NCI-H2107 (cell line): ENCODE results near the gene FAM53B.

Experiments
- DNase-seq: peaks from one replicate; lab custom pipeline; 2025; lab: John Stamatoyannopoulos, UW

FAM53B gene

GRCh38 chr10:124629415-124629814, 114.8 kb downstream of the FAM53B start:
- no peak for DNase-seq

GRCh38 chr10:124628676-124629021, 115.5 kb downstream of the FAM53B start:
- no peak for DNase-seq

GRCh38 chr10:124627866-124628675, 116.1 kb downstream of the FAM53B start:
- DNase-seq, result no peak

DNA sequence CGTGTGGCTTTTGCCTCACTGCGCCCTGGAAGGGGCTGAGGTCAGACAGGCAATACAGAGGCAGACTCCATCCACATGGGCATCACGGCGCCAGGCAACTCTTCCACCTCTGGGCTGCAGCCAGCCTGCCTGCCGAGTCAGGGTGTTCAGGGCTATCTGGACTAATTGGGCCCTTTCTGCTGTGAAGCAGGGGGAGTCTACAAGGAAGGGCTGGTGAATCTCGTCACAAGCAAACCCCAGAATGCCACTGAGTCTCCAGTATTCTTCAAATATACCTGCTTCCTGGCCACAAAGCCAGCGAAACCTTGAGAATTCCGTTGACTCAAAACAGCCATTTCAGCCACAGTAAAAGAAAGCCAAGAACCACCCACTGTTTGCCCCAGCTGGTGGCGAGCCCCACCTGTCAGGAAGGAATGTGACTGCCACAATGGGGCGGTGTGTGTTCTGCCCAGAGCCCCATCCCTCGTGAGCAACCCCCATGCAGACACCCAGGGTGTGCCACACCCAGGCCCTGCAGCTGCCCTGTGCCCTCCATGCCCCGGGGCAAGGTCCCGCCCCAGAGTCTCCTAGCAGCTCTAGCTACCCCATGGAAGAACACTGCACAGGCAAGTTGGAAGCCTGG, 117.3 kb downstream of the FAM53B start:
- DNase-seq, result no peak

DNA sequence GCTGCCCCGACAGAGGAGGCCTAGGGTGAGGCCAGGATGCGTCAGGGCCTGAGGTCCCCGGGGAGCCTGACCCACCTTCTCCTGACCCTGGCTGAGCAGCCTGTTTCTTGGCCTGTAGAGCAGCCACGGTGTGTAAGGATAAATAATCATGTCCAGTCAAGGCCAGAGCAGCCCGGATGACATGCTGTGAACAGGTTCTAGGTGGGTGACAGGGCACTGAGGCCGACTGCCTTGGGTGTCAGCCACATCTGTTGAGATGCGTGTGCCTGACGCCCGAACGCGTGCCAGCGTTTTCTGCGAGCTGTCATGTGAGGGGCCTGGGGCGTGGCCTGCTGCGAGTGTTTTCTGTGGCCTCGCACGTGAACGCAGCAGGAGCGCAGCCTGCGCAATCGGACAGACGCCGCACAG, 118.3 kb downstream of the FAM53B start:
- DNase-seq, result no peak

GRCh38 chr10:124624895-124625294, 119.3 kb downstream of the FAM53B start:
- peak; percentile 14 for DNase-seq

DNA sequence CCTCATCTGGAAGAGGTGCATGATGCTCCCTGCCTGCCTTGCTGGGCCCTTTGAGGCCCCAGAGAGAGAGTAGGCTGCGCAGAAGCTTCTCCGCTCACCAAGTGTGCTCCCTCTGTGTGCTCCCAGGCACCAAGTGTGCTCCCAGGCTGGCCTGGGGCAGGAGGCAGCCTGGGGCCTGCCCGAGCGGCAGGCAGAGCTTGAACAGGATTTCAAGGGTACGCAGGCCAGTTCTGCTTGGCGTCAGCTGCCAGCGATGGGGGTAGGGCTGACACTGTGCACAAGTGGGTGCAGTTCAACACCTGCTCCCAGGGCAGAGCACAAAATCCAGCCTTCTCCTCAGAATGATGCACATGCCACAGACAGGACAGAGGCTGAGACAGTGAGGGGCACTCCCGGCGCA, 119.7 kb downstream of the FAM53B start:
- DNase-seq, result no peak

DNA sequence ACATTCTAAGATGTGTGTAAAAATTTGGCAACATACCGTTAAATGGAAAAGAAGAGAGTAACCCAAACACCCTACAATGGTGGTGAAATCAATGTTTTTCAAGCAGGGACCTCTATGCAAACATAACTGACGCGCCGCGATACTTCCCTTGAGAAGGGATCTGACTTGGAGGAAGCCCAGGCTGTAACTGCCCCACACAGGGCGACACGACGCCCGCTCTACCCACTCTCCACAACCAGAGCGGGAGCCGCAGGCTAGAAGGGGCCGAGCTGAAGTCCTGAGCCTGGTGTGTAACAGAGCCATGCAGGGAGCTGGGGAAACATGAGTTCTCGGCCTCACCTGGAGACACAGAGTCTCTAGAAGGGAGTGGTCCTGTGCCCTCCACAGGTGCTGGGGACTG, 120.2 kb downstream of the FAM53B start:
- DNase-seq, result no peak

- no peak for DNase-seq
Measured at GRCh38 chr10:124622866-124623536, 121.2 kb downstream of the FAM53B start.

DNA sequence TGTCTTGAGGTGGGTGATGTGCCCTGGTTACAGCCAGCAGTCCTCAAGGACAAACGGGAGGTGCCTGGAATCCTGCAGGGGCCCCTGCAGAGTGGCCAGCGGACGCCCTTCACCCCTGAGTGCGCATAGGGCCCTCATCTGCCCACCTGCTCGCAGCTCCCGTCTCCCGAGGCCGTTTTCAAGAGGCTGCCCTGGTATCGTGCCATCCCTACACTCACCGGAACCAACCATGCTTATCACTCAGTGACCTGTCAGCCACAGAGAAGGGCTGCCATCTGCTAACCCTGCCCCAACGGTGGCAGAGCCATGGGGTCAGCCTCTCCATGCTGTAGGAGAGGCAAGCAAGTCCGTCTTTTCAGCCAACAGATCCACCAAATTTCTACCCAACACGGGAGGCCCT, 122.0 kb downstream of the FAM53B start:
- DNase-seq, result no peak

GRCh38 chr10:124621637-124622036, 122.5 kb downstream of the FAM53B start:
- DNase-seq, result no peak

- DNase-seq, result no peak
Measured at GRCh38 chr10:124619802-124620490, 124.2 kb downstream of the FAM53B start.

DNA sequence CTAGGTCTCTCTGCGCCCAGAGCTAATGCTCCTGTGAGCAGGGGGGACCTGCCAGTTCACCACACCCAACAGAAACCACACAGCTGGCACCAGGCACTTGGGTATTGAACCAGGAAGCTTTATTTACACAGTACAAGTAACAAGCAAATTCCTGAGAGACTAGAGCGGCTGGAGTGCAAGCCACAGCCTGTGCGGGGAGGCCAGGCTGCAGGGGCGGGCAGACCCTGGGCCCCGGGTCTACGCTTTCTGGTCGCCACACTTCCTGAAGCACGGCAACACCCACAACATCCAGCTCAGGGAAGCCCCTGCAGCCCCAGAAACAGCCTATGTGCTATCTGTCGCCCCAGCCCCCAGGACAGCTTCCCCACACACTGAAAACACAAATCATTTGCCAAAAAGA, 125.0 kb downstream of the FAM53B start:
- no peak for DNase-seq

DNA sequence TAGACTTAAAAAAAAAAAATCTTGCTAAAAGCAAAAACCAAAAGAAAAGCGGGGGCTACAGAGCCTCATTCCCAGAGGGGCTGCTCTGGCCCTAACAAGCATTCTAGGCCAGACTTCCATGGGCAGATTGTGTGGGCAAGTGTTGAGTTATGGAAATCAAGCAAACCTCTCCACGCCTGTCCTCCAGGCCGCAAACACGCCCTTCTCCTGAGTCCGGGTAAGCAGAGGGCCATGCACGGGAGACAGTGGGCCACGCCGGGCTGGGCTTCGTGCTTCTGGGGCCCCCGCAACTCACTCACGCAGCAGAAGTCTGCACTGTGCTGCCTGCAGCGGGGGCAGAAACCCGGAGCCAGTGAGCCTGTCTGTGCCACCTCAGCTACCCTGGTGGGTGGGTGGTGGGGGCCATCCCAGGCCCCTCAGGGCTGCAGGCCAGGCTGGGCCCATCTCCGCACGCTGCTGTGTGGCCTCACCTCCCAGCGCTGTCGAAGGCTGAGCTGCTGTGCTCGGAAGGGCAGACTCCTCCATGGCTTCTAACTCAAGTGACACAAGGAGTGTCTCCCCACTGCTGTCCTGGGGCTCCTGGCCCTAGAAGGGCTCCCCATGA, 125.6 kb downstream of the FAM53B start:
- DNase-seq, result no peak

- DNase-seq, result no peak
Measured at GRCh38 chr10:124616836-124617130, 127.4 kb downstream of the FAM53B start.

GRCh38 chr10:124616040-124616835, 127.9 kb downstream of the FAM53B start:
- DNase-seq, result no peak

DNA sequence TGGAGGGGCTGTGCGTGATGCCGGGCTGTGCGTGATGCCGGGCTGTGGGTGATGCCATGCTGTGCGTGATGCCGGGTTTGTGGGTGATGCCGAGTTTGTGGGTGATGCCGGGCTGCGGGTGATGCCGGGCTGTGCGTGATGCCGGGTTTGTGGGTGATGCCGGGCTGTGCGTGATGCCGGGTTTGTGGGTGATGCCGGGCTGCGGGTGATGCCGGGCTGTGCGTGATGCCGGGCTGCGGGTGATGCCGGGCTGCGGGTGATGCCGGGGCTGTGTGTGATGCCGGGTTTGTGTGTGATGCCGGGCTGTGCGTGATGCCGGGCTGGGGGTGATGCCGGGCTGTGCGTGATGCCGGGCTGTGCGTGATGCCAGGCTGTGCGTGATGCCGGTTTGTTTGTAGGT, 128.9 kb downstream of the FAM53B start:
- no peak for DNase-seq

- DNase-seq, result no peak
Measured at GRCh38 chr10:124614003-124614659, 130.0 kb downstream of the FAM53B start.

DNA sequence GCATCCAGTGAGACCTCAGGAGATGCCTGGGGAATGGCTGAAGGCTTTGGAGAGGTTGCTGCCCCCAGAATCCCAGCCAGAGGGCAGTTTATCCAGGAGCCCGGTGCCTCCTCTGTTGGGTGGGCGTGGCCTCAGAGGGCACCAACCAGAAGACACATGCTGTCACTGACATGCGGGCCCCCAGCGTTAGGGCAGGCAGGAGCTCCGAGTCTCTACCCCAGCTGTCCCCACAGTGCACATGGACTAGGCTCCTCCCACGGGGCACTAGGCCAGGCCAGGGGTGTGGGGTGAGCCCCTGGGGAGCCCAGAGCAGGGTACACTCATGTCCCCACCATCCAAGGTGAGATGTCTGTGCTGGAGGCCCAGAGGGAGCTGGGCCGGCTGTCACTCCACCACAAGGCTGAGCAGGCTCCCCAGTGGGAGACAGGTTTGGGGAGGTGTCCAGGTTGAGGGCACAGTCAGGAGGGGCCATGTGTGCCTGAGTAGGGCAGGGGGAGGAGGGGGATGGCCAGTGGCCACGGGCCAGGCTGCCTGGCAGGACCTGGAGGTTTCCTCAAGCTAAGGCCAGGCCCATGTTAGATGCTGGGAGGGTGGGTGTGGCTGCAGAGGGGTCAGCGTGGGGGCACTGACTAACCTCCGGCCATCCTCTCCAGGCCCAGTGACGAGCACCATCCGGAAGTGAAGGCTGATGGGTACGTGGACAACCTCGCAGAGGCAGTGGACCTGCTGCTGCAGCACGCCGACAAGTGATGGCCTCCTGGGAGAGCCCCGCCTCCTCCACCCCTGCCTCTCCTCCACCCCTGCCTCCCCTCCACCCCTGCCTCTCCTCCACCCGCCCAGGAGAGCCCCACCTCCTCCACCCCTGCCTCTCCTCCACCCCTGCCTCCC, 131.3 kb downstream of the FAM53B start:
- DNase-seq, result no peak

GRCh38 chr10:124611738-124612137, 132.4 kb downstream of the FAM53B start:
- no peak for DNase-seq
